ENCODE data around the gene LDLRAD4. TPM values are rescaled to one million over a fixed set of nuclear protein-coding genes. Genes with fewer than 3 reads are reported as not detected.
"Not testable (repeated sequence)": the region's sequence is repeated elsewhere in the genome, so short reads cannot be mapped to it uniquely, and the experiment has no call there.

LDLRAD4 gene
- total RNA-seq, 2 experiments from 2014 or later: 37.3 to 38.5 TPM

- Mint-ChIP-seq H3K4me1 (ENCODE audit: low read depth) (peaks cover 40% of the 10 kb centered on the region), H3K9me3 (no peaks in the 10 kb centered on the region), H3K4me3 (no peak overlapping the region), H3K27me3 (no peaks in the 10 kb centered on the region), H3K36me3 (ENCODE audit: low read depth) (no peaks in the 10 kb centered on the region), H3K27ac (peak overlapping the region; percentile 27)
- CTCF ChIA-PET: interaction anchor here (0.8 to 2.1 kb wide), 2 partner anchors 12 to 45 kb away, joined by 4 to 7 read pairs; no protein-coding TSS in a partner anchor
- no peak for DNase-seq
- no peak for TF ChIP-seq CTCF (IDR thresholded peaks at IDR 0.05)
- no peak for ATAC-seq
- intact Hi-C loops (cut with micrococcal nuclease): no loop called here
- POLR2A ChIA-PET: interaction anchor here (0.7 to 1.7 kb wide), 3 partner anchors 13 to 36 kb away, joined by 3 to 5 read pairs (median 3); no protein-coding TSS in a partner anchor
These were observed 42.5 kb downstream of the LDLRAD4 start for GRCh38 chr18:13260935-13261640.

- CTCF ChIA-PET: interaction anchor here (2.1 kb wide), 1 partner anchor 46 kb away, joined by 7 read pairs; no protein-coding TSS in a partner anchor
- H3K4me3 Mint-ChIP-seq: no peak overlapping the region
These were observed 43.2 kb downstream of the LDLRAD4 start for GRCh38 chr18:13261661-13262357.

DNA sequence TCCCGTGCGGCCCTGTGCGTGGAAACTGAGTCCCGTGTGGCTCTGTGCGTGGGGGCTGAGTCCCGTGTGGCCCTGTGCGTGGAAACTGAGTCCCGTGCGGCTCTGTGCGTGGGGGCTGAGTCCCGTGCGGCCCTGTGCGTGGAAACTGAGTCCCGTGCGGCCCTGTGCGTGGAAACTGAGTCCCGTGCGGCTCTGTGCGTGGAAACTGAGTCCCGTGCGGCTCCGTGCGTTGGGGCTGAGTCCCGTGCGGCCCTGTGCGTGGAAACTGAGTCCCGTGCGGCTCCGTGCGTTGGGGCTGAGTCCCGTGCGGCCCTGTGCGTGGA is 43.8 kb downstream of the LDLRAD4 start:
- ChIA-PET POLR2A (interaction anchor here (0.6 to 1.7 kb wide), 2 partner anchors 12 to 20 kb away, joined by 3 to 5 read pairs; no protein-coding TSS in a partner anchor), CTCF (interaction anchor here (2.1 kb wide), 1 partner anchor 46 kb away, joined by 7 read pairs; no protein-coding TSS in a partner anchor)
- H3K27me3 Mint-ChIP-seq; H3K9me3 Mint-ChIP-seq; ATAC-seq; intact Hi-C loops (cut with micrococcal nuclease); H3K27ac Mint-ChIP-seq; H3K36me3 Mint-ChIP-seq (ENCODE audit: low read depth); H3K4me3 Mint-ChIP-seq; DNase-seq: not testable (repeated sequence)
- H3K4me1 Mint-ChIP-seq (ENCODE audit: low read depth): peaks cover 53% of the 10 kb centered on the region

More at GRCh38 chr18:13261661-13262357, 43.2 kb downstream of the LDLRAD4 start:
- Mint-ChIP-seq H3K9me3 (no peaks in the 10 kb centered on the region), H3K36me3 (ENCODE audit: low read depth) (no peaks in the 10 kb centered on the region), H3K4me1 (ENCODE audit: low read depth) (peaks cover 48% of the 10 kb centered on the region), H3K27me3 (no peaks in the 10 kb centered on the region), H3K27ac (peak overlapping the region; percentile 27)
- DNase-seq (peak; percentile 60), ATAC-seq (peak; percentile 18)
- intact Hi-C loops (cut with micrococcal nuclease): no loop called here
- no peak for TF ChIP-seq CTCF (IDR thresholded peaks at IDR 0.05)
- POLR2A ChIA-PET: interaction anchor here (0.6 to 1.7 kb wide), 4 partner anchors 12 to 36 kb away, joined by 3 to 5 read pairs (median 3); no protein-coding TSS in a partner anchor

- H3K36me3 Mint-ChIP-seq (ENCODE audit: low read depth): no peaks in the 10 kb centered on the region
- intact Hi-C loops (cut with micrococcal nuclease): no loop called here
- ATAC-seq (no peak), DNase-seq (no peak)
- H3K4me3 Mint-ChIP-seq: no peak overlapping the region
- H3K4me1 Mint-ChIP-seq (ENCODE audit: low read depth): peaks cover 60% of the 10 kb centered on the region
- CTCF ChIA-PET: interaction anchor here (1.1 to 4.0 kb wide), 2 partner anchors 47 to 153 kb away, joined by 3 to 16 read pairs; no protein-coding TSS in a partner anchor
- H3K27ac Mint-ChIP-seq: no peak overlapping the region
- H3K9me3 Mint-ChIP-seq: no peaks in the 10 kb centered on the region
- no peaks in the 10 kb centered on the region for H3K27me3 Mint-ChIP-seq
- POLR2A ChIA-PET: no interaction called here
- no peak for TF ChIP-seq CTCF (IDR thresholded peaks at IDR 0.05)
These were observed 44.5 kb downstream of the LDLRAD4 start for GRCh38 chr18:13262839-13263691.
